Rectal smooth muscle tissue (tissue), 1 donor: ENCODE results near the gene CCDC148.

Source experiments
- H3K27ac ChIP-seq: one replicate; pipeline ENCODE4 v1.7.0; 2013; ENCODE audit warnings: low read depth, low read length, inconsistent platforms
- H3K27me3 ChIP-seq: one replicate; pipeline ENCODE4 v1.7.0; 2013; ENCODE audit warnings: low read length; ENCODE audit not compliant: control insufficient read depth, insufficient read depth
- H3K36me3 ChIP-seq: one replicate; pipeline ENCODE4 v1.7.0; 2013; ENCODE audit warnings: low read length; ENCODE audit not compliant: control insufficient read depth, insufficient read depth
- H3K4me1 ChIP-seq: one replicate; pipeline ENCODE4 v1.7.0; 2013; ENCODE audit warnings: low read length; ENCODE audit not compliant: control insufficient read depth, insufficient read depth
- H3K4me3 ChIP-seq: one replicate; pipeline ENCODE4 v1.7.0; 2013; ENCODE audit warnings: low read length
- H3K9ac ChIP-seq: one replicate; pipeline ENCODE4 v1.7.0; 2013; ENCODE audit warnings: low read length

CCDC148 gene

DNA sequence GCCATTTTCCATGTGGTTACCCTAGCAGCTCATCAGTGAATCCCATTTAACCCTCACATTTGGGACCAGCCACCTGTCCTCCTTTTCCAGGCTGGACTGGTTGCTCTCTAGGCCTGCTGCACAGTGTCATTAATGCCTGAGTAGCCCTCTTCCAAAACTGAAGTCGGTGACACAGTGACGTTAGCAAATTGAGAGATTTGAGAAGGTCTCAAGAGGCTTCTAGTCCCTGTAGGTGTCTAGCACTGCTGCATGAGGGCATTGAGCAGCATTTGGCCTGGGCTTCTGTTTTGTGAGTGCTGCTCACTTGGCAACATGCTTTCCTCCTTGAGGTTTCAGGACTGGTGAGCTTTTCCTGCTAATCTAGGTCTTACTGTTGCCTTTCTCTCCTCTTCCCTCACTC, 36.9 kb upstream of the CCDC148 start:
- peaks cover 6% of the 10 kb centered on the region for H3K4me1 ChIP-seq
- no peaks in the 10 kb centered on the region for H3K27me3 ChIP-seq
- no peak overlapping the region for H3K27ac ChIP-seq
- H3K36me3 ChIP-seq: no peaks in the 10 kb centered on the region
- no peak overlapping the region for H3K4me3 ChIP-seq
- no peak overlapping the region for H3K9ac ChIP-seq

DNA sequence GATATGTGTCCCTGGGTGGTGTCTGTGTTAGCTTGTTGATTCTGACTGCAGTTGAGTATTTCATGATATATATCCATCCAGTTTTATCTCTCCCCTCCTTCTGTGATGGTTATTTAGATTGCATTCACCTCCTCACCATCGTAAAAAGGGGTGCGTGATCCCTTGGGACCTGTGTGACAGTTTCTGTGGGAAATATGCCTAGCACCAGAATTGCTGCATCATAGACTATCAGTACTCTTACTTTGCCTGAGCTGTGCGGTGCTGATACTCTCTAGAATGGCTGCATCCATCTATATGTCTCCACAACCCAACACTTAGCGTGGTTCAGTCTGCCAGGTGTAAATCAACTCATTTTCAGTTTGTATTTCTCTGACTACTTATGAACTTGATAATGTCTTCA, 34.5 kb upstream of the CCDC148 start:
- Histone ChIP-seq H3K27me3 (no peaks in the 10 kb centered on the region), H3K27ac (no peak overlapping the region), H3K4me1 (peaks cover 6% of the 10 kb centered on the region), H3K36me3 (no peaks in the 10 kb centered on the region), H3K9ac (no peak overlapping the region), H3K4me3 (no peak overlapping the region)

DNA sequence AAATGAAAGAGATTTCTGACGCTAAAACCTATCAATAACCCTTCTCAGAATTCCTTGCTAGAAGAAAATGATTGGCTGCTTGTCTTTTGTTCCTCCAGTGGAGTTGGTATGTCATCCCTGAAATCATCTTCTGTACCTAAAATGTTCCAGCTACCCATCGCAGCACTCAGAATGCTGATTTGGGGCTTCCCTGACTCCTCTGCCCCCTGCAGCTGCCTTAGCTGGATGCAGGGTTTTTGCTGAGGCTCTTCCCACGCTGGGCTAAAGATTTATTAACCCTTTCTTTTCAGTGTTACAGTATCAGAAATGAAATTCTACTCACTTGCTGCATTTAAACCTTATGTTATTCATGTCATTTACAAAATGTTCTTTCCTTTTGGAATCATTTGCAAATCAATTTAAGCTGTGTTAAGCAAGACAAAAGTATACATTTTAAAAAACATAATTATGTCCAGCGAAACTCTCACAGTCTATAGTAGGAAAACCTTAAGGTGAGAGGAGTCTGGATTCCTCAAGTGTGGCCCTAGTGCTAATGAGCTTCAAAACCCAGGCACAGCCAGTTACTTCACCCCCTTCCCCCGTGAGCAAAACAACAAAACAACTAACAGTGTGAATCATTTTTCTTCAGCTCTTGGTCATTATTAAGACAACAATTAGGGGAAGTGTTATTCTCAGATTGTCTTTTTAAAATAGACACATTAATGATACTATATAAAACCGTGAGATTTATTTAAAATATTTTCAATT, 33.0 kb upstream of the CCDC148 start:
- Histone ChIP-seq H3K36me3 (no peaks in the 10 kb centered on the region), H3K9ac (no peak overlapping the region), H3K4me3 (no peak overlapping the region), H3K27me3 (no peaks in the 10 kb centered on the region), H3K27ac (no peak overlapping the region), H3K4me1 (peaks cover 6% of the 10 kb centered on the region)

DNA sequence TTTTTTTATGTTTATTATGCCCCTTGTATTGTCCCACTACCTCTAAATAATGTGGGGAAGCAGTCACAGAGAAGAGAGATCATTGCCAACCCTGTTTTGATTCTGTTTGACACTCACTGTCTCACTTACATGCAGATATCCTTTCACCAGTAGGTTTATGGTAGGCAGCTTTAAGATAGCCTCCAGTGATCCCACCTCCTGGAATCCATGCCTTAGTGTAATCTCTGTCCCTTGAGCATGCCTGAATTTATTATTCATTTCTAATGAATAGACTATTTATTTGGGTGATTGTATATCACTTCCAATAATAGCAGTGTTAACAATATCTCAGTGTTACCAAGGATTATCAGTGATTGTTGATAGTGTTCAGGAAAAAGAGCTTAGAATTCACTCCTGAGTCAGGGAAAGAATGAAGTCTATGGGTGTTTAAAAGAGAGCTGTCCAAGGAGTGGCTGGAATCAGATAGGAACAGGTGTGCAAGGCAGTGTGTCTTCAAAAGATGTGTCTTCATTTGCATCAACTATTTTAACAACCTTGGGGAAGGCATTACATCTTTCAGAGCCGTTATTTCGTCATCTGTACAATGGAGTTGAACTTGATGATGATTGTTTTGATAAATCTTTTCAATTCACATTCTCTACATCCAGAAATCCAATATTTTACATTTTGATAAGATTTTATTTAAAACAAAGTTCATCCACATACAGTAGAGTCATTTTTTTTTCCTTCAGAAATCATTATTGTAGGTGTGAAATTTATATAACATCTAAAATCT, 32.1 kb upstream of the CCDC148 start:
- H3K4me1 ChIP-seq: peaks cover 4% of the 10 kb centered on the region

DNA sequence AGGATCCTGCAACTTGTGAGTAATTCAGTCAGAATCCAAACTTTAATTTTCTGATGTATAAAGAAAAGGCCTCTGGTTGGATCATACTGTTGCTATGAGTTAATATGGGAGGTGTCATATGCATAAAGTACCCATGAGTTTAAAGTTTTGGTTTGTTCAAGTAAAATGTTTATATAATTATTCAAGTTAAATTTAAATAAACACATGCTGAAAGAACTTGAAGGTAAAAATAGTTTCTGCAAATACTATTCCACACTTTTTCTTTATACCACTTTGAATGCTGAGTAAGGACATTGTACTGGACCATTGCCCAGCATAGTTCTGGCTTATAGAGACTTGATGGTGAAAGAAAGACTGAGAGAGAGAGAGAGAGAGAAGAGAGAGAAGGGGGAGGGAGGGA, 30.9 kb upstream of the CCDC148 start:
- no peak overlapping the region for H3K9ac ChIP-seq
- no peaks in the 10 kb centered on the region for H3K36me3 ChIP-seq
- no peak overlapping the region for H3K27ac ChIP-seq
- H3K4me1 ChIP-seq: no peaks in the 10 kb centered on the region
- H3K4me3 ChIP-seq: no peak overlapping the region
- H3K27me3 ChIP-seq: no peaks in the 10 kb centered on the region

More for the DNA sequence above, 32.1 kb upstream of the CCDC148 start:
- Histone ChIP-seq H3K9ac (no peak overlapping the region), H3K4me3 (no peak overlapping the region), H3K27ac (no peak overlapping the region), H3K27me3 (no peaks in the 10 kb centered on the region), H3K36me3 (no peaks in the 10 kb centered on the region)

DNA sequence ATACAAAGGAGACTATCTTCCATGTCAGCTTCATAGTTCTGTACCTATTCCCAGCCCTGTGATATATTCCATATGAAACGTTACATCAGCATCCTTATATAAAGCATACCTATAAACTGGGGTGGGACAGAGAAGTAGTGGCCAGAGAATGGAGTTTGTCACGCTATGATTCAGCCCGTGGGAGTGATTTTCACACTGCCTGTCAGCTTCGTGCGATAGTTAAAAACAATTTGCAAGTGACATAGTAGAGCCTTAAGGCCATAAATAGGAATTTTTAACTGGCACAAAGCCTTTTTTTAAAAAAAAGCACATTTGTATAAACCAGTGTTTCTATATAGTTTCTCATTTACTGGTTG, 30.4 kb upstream of the CCDC148 start:
- Histone ChIP-seq H3K27ac (no peak overlapping the region), H3K9ac (no peak overlapping the region)

DNA sequence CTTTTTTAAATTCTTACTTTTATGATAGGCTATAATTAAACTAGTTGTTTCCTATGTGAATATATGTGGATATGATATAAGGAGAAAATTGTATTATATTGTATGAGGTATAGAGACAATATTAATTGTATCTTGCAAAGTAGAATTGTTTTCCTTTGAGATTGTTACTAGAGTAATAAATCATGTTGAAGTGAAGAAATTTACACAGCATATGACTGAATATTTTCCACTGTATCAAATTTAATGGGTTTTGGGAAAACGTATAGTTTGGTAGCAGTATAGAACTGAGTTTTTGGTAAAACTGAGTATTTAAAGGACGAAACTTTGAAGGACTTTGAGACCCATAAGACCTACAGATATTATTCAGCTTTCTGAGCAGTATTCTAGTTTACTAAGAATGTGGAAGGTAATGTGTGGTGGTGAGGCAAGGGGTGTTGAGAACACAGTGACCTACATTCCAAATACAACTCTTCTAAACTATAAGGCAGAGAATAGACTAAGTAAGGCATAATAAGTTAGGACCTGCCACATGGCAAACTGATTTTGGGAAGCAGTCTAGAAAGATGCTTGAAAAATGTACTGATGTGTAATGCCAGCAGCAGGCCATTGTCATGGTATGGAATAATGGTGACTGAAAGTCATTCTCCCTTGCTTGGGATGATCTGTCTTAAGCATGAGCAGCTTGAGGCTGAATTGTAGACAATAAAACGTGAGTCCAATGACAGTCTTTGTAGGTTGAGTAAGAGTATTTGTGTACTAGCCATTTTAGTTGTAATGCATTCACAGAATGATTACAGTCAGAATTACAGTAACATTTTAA, 29.8 kb upstream of the CCDC148 start:
- Histone ChIP-seq H3K4me3 (no peak overlapping the region), H3K4me1 (no peaks in the 10 kb centered on the region), H3K36me3 (no peaks in the 10 kb centered on the region), H3K27ac (no peak overlapping the region), H3K27me3 (no peaks in the 10 kb centered on the region), H3K9ac (no peak overlapping the region)

More for the DNA sequence above, 30.4 kb upstream of the CCDC148 start:
- no peaks in the 10 kb centered on the region for H3K4me1 ChIP-seq
- H3K36me3 ChIP-seq: no peaks in the 10 kb centered on the region
- H3K27me3 ChIP-seq: no peaks in the 10 kb centered on the region
- no peak overlapping the region for H3K4me3 ChIP-seq

DNA sequence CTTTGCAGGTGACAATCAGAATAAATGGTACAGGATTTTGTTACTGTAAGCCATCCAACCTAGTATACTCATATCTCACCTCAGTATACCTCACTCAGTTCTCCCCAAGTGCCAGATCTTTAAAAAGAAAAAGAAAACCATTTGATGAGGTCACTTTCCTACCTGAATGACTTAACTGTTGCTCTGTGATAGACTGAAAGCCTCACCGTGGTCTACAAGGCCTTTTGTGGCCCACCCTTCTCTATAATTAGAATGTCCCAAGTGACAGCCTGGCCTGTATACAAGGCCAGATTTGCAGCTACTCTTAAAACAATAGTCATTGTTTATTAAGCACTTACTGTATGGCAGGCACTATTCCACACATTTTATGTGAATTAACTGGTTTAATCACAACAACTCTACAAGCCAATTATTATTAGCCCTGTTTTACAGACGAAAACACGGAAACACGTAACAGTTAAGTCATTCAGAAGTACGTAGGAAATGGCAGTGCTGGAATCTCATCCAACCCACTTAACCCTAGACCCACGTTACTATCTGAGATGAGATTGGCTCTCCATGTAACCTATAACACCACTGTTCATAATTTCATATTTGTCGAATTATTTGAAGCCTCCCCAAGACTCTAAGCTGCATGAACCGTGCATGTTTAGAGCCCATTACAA, 28.5 kb upstream of the CCDC148 start:
- Histone ChIP-seq H3K4me3 (no peak overlapping the region), H3K27me3 (no peaks in the 10 kb centered on the region), H3K4me1 (no peaks in the 10 kb centered on the region), H3K27ac (no peak overlapping the region), H3K9ac (no peak overlapping the region), H3K36me3 (no peaks in the 10 kb centered on the region)

DNA sequence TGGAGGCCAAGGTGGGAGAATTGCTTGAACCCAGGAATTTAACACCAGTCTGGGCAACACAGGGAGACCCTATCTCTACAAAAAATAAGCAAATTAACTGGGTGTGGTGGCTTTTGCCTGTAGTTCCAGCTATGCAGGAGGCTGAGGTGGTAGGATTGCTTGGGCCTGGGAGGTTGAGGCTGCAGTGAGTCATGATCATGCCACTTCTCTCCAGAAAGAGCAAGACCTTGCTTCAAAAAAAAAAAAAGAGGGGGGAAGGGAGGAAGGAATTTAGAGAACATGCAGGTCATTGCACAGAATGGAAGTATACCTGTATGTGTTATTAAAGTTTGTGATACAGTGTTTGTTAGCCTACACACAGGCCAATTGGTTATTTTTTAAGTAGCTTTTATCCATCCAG, 26.0 kb upstream of the CCDC148 start:
- H3K36me3 ChIP-seq: no peaks in the 10 kb centered on the region
- H3K9ac ChIP-seq: no peak overlapping the region
- H3K4me1 ChIP-seq: peaks cover under 1% of the 10 kb centered on the region
- H3K27ac ChIP-seq: no peak overlapping the region
- no peak overlapping the region for H3K4me3 ChIP-seq
- H3K27me3 ChIP-seq: no peaks in the 10 kb centered on the region

DNA sequence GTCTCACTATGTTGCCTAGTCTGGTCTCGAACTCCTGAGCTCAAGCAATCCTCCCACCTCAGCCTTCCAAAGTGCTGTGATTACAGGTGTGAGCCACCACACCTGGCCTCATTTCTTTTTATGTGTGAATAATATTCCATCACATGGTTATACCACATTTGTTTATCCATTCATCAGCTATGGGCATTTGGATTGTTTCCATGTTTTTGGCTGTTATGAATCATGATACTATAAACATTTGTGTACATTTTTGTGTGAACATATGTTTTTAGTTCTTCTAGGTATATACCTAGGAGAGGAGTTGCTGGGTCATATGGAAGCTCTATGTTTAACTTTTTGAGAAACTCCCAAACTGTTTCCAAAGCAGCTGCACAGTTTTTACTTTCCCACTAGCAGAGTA, 24.6 kb upstream of the CCDC148 start:
- Histone ChIP-seq H3K27me3 (no peaks in the 10 kb centered on the region), H3K9ac (no peak overlapping the region), H3K36me3 (no peaks in the 10 kb centered on the region), H3K4me3 (no peak overlapping the region), H3K27ac (no peak overlapping the region), H3K4me1 (peaks cover 3% of the 10 kb centered on the region)

DNA sequence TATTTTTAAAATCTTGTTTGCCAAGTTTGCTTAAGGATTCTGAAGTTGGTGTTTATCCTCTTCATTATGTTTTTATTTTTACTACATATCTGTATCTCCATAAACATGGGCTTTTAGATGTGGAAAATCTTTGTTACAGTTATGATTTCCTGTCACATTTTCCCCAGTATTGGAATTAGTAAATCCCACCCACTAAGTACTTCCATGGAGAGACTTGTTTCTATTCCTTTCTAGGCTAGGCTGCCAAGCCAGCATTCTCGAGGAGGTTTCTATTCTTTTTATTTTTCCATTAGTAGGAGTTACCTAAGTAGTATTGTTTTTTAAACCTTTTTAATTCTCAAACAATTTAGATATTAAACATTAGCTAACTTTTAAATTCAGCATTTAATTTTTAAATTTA, 22.3 kb upstream of the CCDC148 start:
- no peaks in the 10 kb centered on the region for H3K36me3 ChIP-seq
- no peaks in the 10 kb centered on the region for H3K27me3 ChIP-seq
- peaks cover 3% of the 10 kb centered on the region for H3K4me1 ChIP-seq
- H3K9ac ChIP-seq: no peak overlapping the region
- H3K4me3 ChIP-seq: no peak overlapping the region
- H3K27ac ChIP-seq: no peak overlapping the region

DNA sequence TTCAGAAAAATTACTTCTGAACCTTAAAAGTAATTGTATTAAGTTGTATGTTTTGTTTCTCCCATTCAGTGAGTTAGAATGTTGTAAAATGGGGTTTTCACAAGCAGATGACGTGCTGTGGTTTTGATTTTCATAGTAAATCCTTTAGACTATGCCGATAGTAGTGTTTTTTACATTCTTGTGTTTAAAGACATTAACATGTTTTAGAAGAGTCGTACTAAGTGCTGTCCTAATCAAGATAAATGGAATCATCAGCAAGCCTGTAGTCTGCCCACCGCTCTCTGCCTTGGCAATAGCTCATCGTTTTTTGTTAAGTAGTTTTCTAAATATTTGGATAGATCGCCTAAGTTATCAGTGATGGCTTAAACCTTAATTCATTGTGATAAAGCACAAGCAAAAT, 21.7 kb upstream of the CCDC148 start:
- H3K27ac ChIP-seq: no peak overlapping the region
- no peak overlapping the region for H3K4me3 ChIP-seq

More for the DNA sequence above, 21.7 kb upstream of the CCDC148 start:
- H3K9ac ChIP-seq: no peak overlapping the region
- no peaks in the 10 kb centered on the region for H3K36me3 ChIP-seq
- H3K4me1 ChIP-seq: peaks cover 3% of the 10 kb centered on the region
- no peaks in the 10 kb centered on the region for H3K27me3 ChIP-seq
